ENCODE results near the gene TFEB. TPM values are rescaled to one million over a fixed set of nuclear protein-coding genes. Genes with fewer than 3 reads are reported as not detected.

The TFEB gene
- total RNA-seq, 1 donor: 5.1 TPM

GRCh38 chr6:41706876-41707564 is 28.4 kb downstream of the TFEB start:
- Histone ChIP-seq H3K4me1 (ENCODE audit: insufficient read depth, low read length) (peaks cover 19% of the 10 kb centered on the region), H3K9me3 (ENCODE audit: low read depth, low read length) (no peaks in the 10 kb centered on the region), H3K27ac (ENCODE audit: low read depth, low read length) (peak overlapping the region; percentile 51), H3K4me2 (ENCODE audit: insufficient read depth, low read length) (peak overlapping the region; percentile 30), H2AFZ (ENCODE audit: low read length) (no peak overlapping the region), H3K27me3 (ENCODE audit: insufficient read depth, low read length) (no peaks in the 10 kb centered on the region), H3K4me3 (ENCODE audit: insufficient read depth, low read length) (no peak overlapping the region), H3K36me3 (ENCODE audit: insufficient read depth, low read length) (no peaks in the 10 kb centered on the region), H3K79me2 (ENCODE audit: insufficient read depth, low read length) (peaks cover 17% of the 10 kb centered on the region), H4K20me1 (ENCODE audit: insufficient read depth, low read length) (peaks cover 15% of the 10 kb centered on the region)
- TF ChIP-seq CTCF (IDR thresholded peaks at IDR 0.05; ENCODE audit: extremely low read depth, low read depth, low read length): no peak
- DNase-seq (ENCODE audit: insufficient read length, low spot score, missing footprints): peak; percentile 91

GRCh38 chr6:41705996-41706835 is 29.2 kb downstream of the TFEB start:
- Histone ChIP-seq H3K4me3 (ENCODE audit: insufficient read depth, low read length) (no peak overlapping the region), H3K27me3 (ENCODE audit: insufficient read depth, low read length) (no peaks in the 10 kb centered on the region), H3K4me1 (ENCODE audit: insufficient read depth, low read length) (peaks cover 19% of the 10 kb centered on the region), H3K9me3 (ENCODE audit: low read depth, low read length) (no peaks in the 10 kb centered on the region), H3K79me2 (ENCODE audit: insufficient read depth, low read length) (peaks cover 17% of the 10 kb centered on the region), H3K36me3 (ENCODE audit: insufficient read depth, low read length) (no peaks in the 10 kb centered on the region), H4K20me1 (ENCODE audit: insufficient read depth, low read length) (peaks cover 10% of the 10 kb centered on the region), H3K27ac (ENCODE audit: low read depth, low read length) (peak overlapping the region; percentile 80), H2AFZ (ENCODE audit: low read length) (peak overlapping the region; percentile 73), H3K4me2 (ENCODE audit: insufficient read depth, low read length) (peak overlapping the region; percentile 62)
- peak; percentile 66 for TF ChIP-seq CTCF (IDR thresholded peaks at IDR 0.05; ENCODE audit: extremely low read depth, low read depth, low read length)
- DNase-seq (ENCODE audit: insufficient read length, low spot score, missing footprints): peak; percentile 98

DNA sequence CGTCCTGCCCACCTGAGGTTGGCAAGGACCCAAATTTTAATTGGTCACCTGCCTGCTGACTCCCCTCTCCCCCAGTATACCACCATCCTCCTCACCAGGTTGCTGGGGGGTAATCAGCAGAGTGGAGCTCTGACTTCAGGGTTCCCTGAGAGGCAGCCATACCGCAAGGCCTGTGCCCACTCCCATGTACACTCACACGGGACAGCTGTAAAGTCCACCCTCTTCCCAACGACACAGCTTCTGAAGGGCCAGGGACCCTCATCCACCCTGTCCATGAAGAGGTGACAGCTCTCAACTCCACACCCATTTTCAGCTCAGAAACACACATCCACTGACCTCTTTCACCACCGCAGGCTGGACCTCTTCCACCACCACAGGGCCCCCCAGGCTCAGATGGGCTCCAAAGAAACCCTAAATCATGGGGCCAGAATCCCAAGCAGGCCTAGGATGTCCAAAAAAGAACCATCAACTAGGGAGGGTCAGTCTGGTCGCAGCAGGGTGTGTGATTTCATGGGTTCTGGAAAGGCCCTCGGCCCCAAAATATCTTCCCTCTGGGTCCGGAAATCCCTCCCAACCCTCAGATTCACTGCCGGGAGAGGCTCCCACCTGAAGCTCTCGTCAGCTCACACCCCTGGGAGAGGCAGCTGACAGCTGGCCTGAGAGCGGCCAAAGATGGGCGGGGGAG is 30.0 kb downstream of the TFEB start:
- Histone ChIP-seq H3K4me2 (ENCODE audit: insufficient read depth, low read length) (peak overlapping the region; percentile 62), H3K27me3 (ENCODE audit: insufficient read depth, low read length) (no peaks in the 10 kb centered on the region), H2AFZ (ENCODE audit: low read length) (no peak overlapping the region), H3K4me3 (ENCODE audit: insufficient read depth, low read length) (no peak overlapping the region), H4K20me1 (ENCODE audit: insufficient read depth, low read length) (peaks cover 6% of the 10 kb centered on the region), H3K27ac (ENCODE audit: low read depth, low read length) (peak overlapping the region; percentile 80), H3K36me3 (ENCODE audit: insufficient read depth, low read length) (no peaks in the 10 kb centered on the region), H3K79me2 (ENCODE audit: insufficient read depth, low read length) (peaks cover 17% of the 10 kb centered on the region), H3K4me1 (ENCODE audit: insufficient read depth, low read length) (peaks cover 19% of the 10 kb centered on the region), H3K9me3 (ENCODE audit: low read depth, low read length) (no peaks in the 10 kb centered on the region)
- no peak for TF ChIP-seq CTCF (IDR thresholded peaks at IDR 0.05; ENCODE audit: extremely low read depth, low read depth, low read length)
- no peak for DNase-seq (ENCODE audit: insufficient read length, low spot score, missing footprints)

All from osteoblast (primary cell).